ENCODE results near the gene CMKLR1.

CMKLR1 gene

GRCh38 chr12:108296945-108297344 is 42.2 kb downstream of the CMKLR1 start:
- TF ChIP-seq ZBTB7A (IDR thresholded peaks at IDR 0.05; ENCODE audit: low read depth) (no peak), CEBPB (IDR thresholded peaks at IDR 0.05) (no peak), EP300 (IDR thresholded peaks at IDR 0.05; ENCODE audit: borderline replicate concordance) (no peak), YY1 (IDR thresholded peaks at IDR 0.05; ENCODE audit: low read depth) (no peak), TAF1 (IDR thresholded peaks at IDR 0.05; ENCODE audit: low read depth) (no peak), USF1 (IDR thresholded peaks at IDR 0.05) (no peak), EGR1 (IDR thresholded peaks at IDR 0.05) (no peak), TCF12 (IDR thresholded peaks at IDR 0.05; ENCODE audit: low read depth) (no peak), FOXM1 (IDR thresholded peaks at IDR 0.05; ENCODE audit: borderline replicate concordance, low read depth) (no peak), REST (IDR thresholded peaks at IDR 0.05; ENCODE audit: low read depth) (no peak), CREB1 (IDR thresholded peaks at IDR 0.05; ENCODE audit: low read depth) (no peak), MAX (IDR thresholded peaks at IDR 0.05) (no peak), TEAD4 (IDR thresholded peaks at IDR 0.05) (no peak), RAD21 (IDR thresholded peaks at IDR 0.05; ENCODE audit: low read depth) (no peak), NFIC (IDR thresholded peaks at IDR 0.05) (no peak)

- TF ChIP-seq EGR1 (IDR thresholded peaks at IDR 0.05) (no peak), NFIC (IDR thresholded peaks at IDR 0.05) (no peak), REST (IDR thresholded peaks at IDR 0.05; ENCODE audit: low read depth) (no peak), FOXM1 (IDR thresholded peaks at IDR 0.05; ENCODE audit: borderline replicate concordance, low read depth) (no peak), TEAD4 (IDR thresholded peaks at IDR 0.05) (no peak)
These were observed 43.5 kb downstream of the CMKLR1 start for GRCh38 chr12:108295641-108296040.

GRCh38 chr12:108289350-108290161 is 49.6 kb downstream of the CMKLR1 start:
- TF ChIP-seq ZBTB7A (IDR thresholded peaks at IDR 0.05; ENCODE audit: low read depth) (no peak), NFIC (IDR thresholded peaks at IDR 0.05) (no peak), FOXM1 (IDR thresholded peaks at IDR 0.05; ENCODE audit: borderline replicate concordance, low read depth) (no peak), CREB1 (IDR thresholded peaks at IDR 0.05; ENCODE audit: low read depth) (no peak), EP300 (IDR thresholded peaks at IDR 0.05; ENCODE audit: borderline replicate concordance) (no peak), REST (IDR thresholded peaks at IDR 0.05; ENCODE audit: low read depth) (no peak)

GRCh38 chr12:108287227-108287626 is 51.9 kb downstream of the CMKLR1 start:
- TF ChIP-seq RAD21 (IDR thresholded peaks at IDR 0.05; ENCODE audit: low read depth), result no peak
- TF ChIP-seq MAX (IDR thresholded peaks at IDR 0.05), result no peak
- no peak for TF ChIP-seq USF1 (IDR thresholded peaks at IDR 0.05)
- TF ChIP-seq TAF1 (IDR thresholded peaks at IDR 0.05; ENCODE audit: low read depth), result no peak
- TF ChIP-seq CEBPB (IDR thresholded peaks at IDR 0.05), result no peak
- TF ChIP-seq REST (IDR thresholded peaks at IDR 0.05; ENCODE audit: low read depth), result no peak
- no peak for TF ChIP-seq TEAD4 (IDR thresholded peaks at IDR 0.05)
